Neural cell (in vitro differentiated cells): ENCODE data around the gene RFX3. TPM values are rescaled to one million over a fixed set of nuclear protein-coding genes. Genes with fewer than 3 reads are reported as not detected.

Source experiments
- H2AFZ ChIP-seq: fragments of 200-600, 300-800 bp; sonication (generic), shearing (Covaris generic); 2 replicates; pipeline ENCODE4 v1.6.0; 2014; ENCODE audit warnings: low read depth, mild to moderate bottlenecking, antibody characterized with exemption, low read length, moderate library complexity
- H3F3A ChIP-seq: fragments of 200-600 bp; shearing (Covaris generic); 2 replicates; pipeline ENCODE4 v1.6.1; 2016; ENCODE audit warnings: mild to moderate bottlenecking, moderate library complexity, mixed read lengths, antibody characterized with exemption, low read length; ENCODE audit not compliant: insufficient read depth, poor library complexity, severe bottlenecking
- H3K27ac ChIP-seq: fragments of 200-600, 300-800 bp; sonication (generic), shearing (Covaris generic); 2 replicates; pipeline ENCODE4 v1.5.1; 2014; ENCODE audit warnings: mild to moderate bottlenecking, low read length, moderate library complexity
- H3K27me3 ChIP-seq: fragments of 300-800, 200-600 bp; sonication (generic), shearing (Covaris generic); 2 replicates; pipeline ENCODE4 v1.6.0; 2014; ENCODE audit warnings: mild to moderate bottlenecking, low read depth, low read length, moderate library complexity; ENCODE audit not compliant: insufficient read depth
- H3K36me3 ChIP-seq: fragments of 300-800, 200-600 bp; sonication (generic), shearing (Covaris generic); 2 replicates; pipeline ENCODE4 v1.5.1; 2014; ENCODE audit warnings: mild to moderate bottlenecking, antibody characterized with exemption, low read length, moderate library complexity; ENCODE audit not compliant: insufficient read depth
- H3K4me2 ChIP-seq: fragments of 300-800, 200-600 bp; sonication (generic), shearing (Covaris generic); 2 replicates; pipeline ENCODE4 v1.6.0; 2014; ENCODE audit warnings: mild to moderate bottlenecking, low read length
- H3K4me3 ChIP-seq: fragments of 300-800, 200-600 bp; sonication (generic), shearing (Covaris generic); 2 replicates; pipeline ENCODE4 v1.5.1; 2014; ENCODE audit warnings: mild to moderate bottlenecking, low read length, moderate library complexity
- H3K79me2 ChIP-seq: fragments of 200-600 bp; shearing (Covaris generic); replicated peaks from 2 replicates; pipeline ENCODE4 v1.6.0; 2014; ENCODE audit warnings: mild to moderate bottlenecking, low read length, moderate library complexity; ENCODE audit not compliant: insufficient read depth
- H3K9ac ChIP-seq: fragments of 300-800, 200-600 bp; sonication (generic), shearing (Covaris generic); 2 replicates; pipeline ENCODE4 v1.6.1; 2016; ENCODE audit warnings: mild to moderate bottlenecking, low read length, mixed read lengths
- H3K9me2 ChIP-seq: fragments of 200-600 bp; shearing (Covaris generic); 2 replicates; pipeline ENCODE4 v1.6.1; 2016; ENCODE audit warnings: mild to moderate bottlenecking, low read length, mixed read lengths; ENCODE audit not compliant: insufficient read depth
- H3K9me3 ChIP-seq: fragments of 200-600, 300-800 bp; sonication (generic), shearing (Covaris generic); 2 replicates; pipeline ENCODE4 v1.6.1; 2016; ENCODE audit warnings: mild to moderate bottlenecking, mixed run types, low read length, moderate library complexity, mixed read lengths
- H4K20me1 ChIP-seq: fragments of 200-600 bp; shearing (Covaris generic); 2 replicates; pipeline ENCODE4 v1.6.1; 2016; ENCODE audit warnings: mild to moderate bottlenecking, mixed run types; ENCODE audit not compliant: insufficient read depth
- EP300 ChIP-seq: fragments of 450-650 bp; conservative IDR thresholded peaks from 2 replicates; pipeline ENCODE4 v1.6.1; 2014; ENCODE audit warnings: antibody characterized with exemption, mild to moderate bottlenecking, moderate library complexity; ENCODE audit not compliant: poor library complexity, severe bottlenecking
- EZH2 ChIP-seq: fragments of 200-600, 300-800 bp; shearing (Covaris generic), sonication (generic); IDR thresholded peaks from 2 replicates; pipeline ENCODE4 v1.6.1; 2014; ENCODE audit warnings: antibody characterized with exemption, low read length, borderline replicate concordance, mild to moderate bottlenecking; ENCODE audit not compliant: insufficient read depth, poor library complexity, severe bottlenecking
- MXI1 ChIP-seq: fragments of 450-650 bp; conservative IDR thresholded peaks from 2 replicates; pipeline ENCODE4 v1.6.1; 2014; ENCODE audit warnings: antibody characterized with exemption, mild to moderate bottlenecking; ENCODE audit not compliant: poor library complexity, severe bottlenecking
- POLR2AphosphoS5 ChIP-seq: IDR thresholded peaks from 2 replicates; pipeline ENCODE4 v1.6.1; 2012
- RAD21 ChIP-seq: fragments of 450-650 bp; conservative IDR thresholded peaks from 2 replicates; pipeline ENCODE4 v1.6.1; 2014; ENCODE audit warnings: antibody characterized with exemption, mild to moderate bottlenecking, moderate library complexity
- SMC3 ChIP-seq: fragments of 450-650 bp; conservative IDR thresholded peaks from 2 replicates; pipeline ENCODE4 v1.6.1; 2014; ENCODE audit warnings: antibody characterized with exemption, mild to moderate bottlenecking, moderate library complexity; ENCODE audit not compliant: poor library complexity
- TAF1 ChIP-seq: IDR thresholded peaks from 2 replicates; pipeline ENCODE4 v1.6.1; 2012; ENCODE audit warnings: low read depth
- polyA plus RNA-seq: library from polyadenylated mRNA; depleted of rRNA; stranded (reverse); fragments of >200 nt; gene quantifications from 2 replicates; pipeline ENCODE4 v1.2.3, GENCODE V29; 2014
- TF ChIP-seq, protein P1 (sequence below): fragments of 450-650 bp; IDR thresholded peaks from 2 replicates; pipeline ENCODE4 v1.5.1; 2014; ENCODE audit warnings: antibody characterized with exemption, mild to moderate bottlenecking, moderate library complexity; ENCODE audit not compliant: poor library complexity, severe bottlenecking
- TF ChIP-seq, protein P2 (sequence below): IDR thresholded peaks from 2 replicates; pipeline ENCODE4 v1.6.1; 2012; ENCODE audit warnings: borderline replicate concordance

The RFX3 gene
- polyA plus RNA-seq, 1 donor from 2014 or later = 27.6 TPM

DNA sequence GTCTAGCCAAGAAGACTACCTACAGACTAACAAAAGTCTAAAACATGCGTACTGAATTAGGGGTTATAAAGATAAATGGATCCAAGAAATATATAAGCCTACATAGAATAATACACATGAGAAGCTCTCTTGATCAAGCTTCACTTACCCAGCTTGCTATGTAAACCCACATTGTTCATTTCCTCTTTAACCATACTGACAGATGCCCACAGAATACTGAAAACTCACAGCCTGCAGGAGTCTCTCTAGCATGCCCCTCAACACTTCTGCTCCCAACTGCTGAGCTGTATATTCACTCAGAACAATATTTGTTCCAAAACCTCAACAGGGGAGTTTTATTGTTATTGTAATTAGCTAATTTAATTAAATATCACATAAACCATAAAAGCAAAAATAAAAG lies 52.4 kb downstream of the RFX3 start:
- Histone ChIP-seq H3K9ac (no peak overlapping the region), H3K4me2 (no peak overlapping the region), H3K9me2 (no peaks in the 10 kb centered on the region), H2AFZ (no peak overlapping the region), H3F3A (peaks cover 3% of the 10 kb centered on the region), H3K27me3 (no peaks in the 10 kb centered on the region), H3K4me3 (no peak overlapping the region), H3K79me2 (peaks cover 22% of the 10 kb centered on the region), H3K9me3 (no peaks in the 10 kb centered on the region), H4K20me1 (no peaks in the 10 kb centered on the region), H3K36me3 (no peaks in the 10 kb centered on the region), H3K27ac (no peak overlapping the region)
- TF ChIP-seq TAF1 (no peak), EP300 (no peak), SMC3 (no peak), EZH2 (no peak), MXI1 (no peak), POLR2AphosphoS5 (no peak), RAD21 (no peak)
- TF ChIP-seq, protein P1, sequence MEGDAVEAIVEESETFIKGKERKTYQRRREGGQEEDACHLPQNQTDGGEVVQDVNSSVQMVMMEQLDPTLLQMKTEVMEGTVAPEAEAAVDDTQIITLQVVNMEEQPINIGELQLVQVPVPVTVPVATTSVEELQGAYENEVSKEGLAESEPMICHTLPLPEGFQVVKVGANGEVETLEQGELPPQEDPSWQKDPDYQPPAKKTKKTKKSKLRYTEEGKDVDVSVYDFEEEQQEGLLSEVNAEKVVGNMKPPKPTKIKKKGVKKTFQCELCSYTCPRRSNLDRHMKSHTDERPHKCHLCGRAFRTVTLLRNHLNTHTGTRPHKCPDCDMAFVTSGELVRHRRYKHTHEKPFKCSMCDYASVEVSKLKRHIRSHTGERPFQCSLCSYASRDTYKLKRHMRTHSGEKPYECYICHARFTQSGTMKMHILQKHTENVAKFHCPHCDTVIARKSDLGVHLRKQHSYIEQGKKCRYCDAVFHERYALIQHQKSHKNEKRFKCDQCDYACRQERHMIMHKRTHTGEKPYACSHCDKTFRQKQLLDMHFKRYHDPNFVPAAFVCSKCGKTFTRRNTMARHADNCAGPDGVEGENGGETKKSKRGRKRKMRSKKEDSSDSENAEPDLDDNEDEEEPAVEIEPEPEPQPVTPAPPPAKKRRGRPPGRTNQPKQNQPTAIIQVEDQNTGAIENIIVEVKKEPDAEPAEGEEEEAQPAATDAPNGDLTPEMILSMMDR = no peak
- TF ChIP-seq, protein P2, sequence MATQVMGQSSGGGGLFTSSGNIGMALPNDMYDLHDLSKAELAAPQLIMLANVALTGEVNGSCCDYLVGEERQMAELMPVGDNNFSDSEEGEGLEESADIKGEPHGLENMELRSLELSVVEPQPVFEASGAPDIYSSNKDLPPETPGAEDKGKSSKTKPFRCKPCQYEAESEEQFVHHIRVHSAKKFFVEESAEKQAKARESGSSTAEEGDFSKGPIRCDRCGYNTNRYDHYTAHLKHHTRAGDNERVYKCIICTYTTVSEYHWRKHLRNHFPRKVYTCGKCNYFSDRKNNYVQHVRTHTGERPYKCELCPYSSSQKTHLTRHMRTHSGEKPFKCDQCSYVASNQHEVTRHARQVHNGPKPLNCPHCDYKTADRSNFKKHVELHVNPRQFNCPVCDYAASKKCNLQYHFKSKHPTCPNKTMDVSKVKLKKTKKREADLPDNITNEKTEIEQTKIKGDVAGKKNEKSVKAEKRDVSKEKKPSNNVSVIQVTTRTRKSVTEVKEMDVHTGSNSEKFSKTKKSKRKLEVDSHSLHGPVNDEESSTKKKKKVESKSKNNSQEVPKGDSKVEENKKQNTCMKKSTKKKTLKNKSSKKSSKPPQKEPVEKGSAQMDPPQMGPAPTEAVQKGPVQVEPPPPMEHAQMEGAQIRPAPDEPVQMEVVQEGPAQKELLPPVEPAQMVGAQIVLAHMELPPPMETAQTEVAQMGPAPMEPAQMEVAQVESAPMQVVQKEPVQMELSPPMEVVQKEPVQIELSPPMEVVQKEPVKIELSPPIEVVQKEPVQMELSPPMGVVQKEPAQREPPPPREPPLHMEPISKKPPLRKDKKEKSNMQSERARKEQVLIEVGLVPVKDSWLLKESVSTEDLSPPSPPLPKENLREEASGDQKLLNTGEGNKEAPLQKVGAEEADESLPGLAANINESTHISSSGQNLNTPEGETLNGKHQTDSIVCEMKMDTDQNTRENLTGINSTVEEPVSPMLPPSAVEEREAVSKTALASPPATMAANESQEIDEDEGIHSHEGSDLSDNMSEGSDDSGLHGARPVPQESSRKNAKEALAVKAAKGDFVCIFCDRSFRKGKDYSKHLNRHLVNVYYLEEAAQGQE = no peak

DNA sequence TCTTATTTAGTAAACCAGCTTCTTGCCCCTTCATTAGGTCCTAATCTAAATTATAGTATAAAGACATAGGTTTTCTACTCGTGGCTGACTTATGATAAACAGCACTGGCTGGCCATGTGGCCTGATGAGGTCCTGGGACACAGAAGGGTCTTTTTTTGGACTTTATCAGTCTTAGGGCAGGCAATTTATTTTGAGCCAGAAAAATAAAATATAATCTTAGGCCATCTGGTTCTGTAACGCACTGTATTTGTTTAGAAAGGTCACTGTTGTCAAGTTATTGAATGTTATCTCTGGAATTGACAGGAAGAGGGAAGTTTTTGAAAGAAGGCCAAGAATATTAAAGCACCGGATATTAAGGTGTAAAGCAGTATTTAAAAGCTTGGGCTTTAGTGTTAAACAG lies 53.9 kb downstream of the RFX3 start:
- Histone ChIP-seq H3K9ac (no peak overlapping the region), H3K79me2 (peaks cover 22% of the 10 kb centered on the region), H3K27me3 (no peaks in the 10 kb centered on the region), H3K9me3 (no peaks in the 10 kb centered on the region), H3K4me3 (no peak overlapping the region), H3F3A (peaks cover 4% of the 10 kb centered on the region), H4K20me1 (no peaks in the 10 kb centered on the region), H3K9me2 (no peaks in the 10 kb centered on the region), H3K4me2 (no peak overlapping the region), H2AFZ (no peak overlapping the region), H3K36me3 (no peaks in the 10 kb centered on the region), H3K27ac (no peak overlapping the region)
- TF ChIP-seq TAF1 (no peak), POLR2AphosphoS5 (no peak), MXI1 (no peak), EZH2 (no peak), SMC3 (no peak), RAD21 (no peak), EP300 (no peak)
- TF ChIP-seq, protein P2 = no peak
- TF ChIP-seq, protein P1 = no peak
